GM19455 (cell line): ENCODE measurements around the gene ERLEC1.
A peak's percentile ranks its signal among the peaks of the same experiment; 100 is the strongest.
"Not testable (repeated sequence)": the region's sequence is repeated elsewhere in the genome, so short reads cannot be mapped to it uniquely, and the experiment has no call there.

Experiments used
- ATAC-seq: cut with Tn5 transposase; IDR thresholded peaks from one replicate; pipeline ENCODE4 v1.9.1; 2021; ENCODE audit not compliant: unreplicated experiment

ERLEC1 gene

GRCh38 chr2:53829273-53829979 lies 42.6 kb downstream of the ERLEC1 start:
- ATAC-seq: no peak

- ATAC-seq: not testable (repeated sequence)
These were observed 43.1 kb downstream of the ERLEC1 start for GRCh38 chr2:53829980-53830290.

GRCh38 chr2:53840580-53840979 lies 53.7 kb downstream of the ERLEC1 start:
- no peak for ATAC-seq

- ATAC-seq: not testable (repeated sequence)
These were observed 54.8 kb downstream of the ERLEC1 start for GRCh38 chr2:53841651-53842050.

GRCh38 chr2:53842891-53843290 lies 56.0 kb downstream of the ERLEC1 start:
- no peak for ATAC-seq

- no peak for ATAC-seq
These were observed 56.8 kb downstream of the ERLEC1 start for GRCh38 chr2:53843595-53843994.

- ATAC-seq: no peak
These were observed 61.2 kb downstream of the ERLEC1 start for GRCh38 chr2:53848062-53848461.

GRCh38 chr2:53851052-53851757 lies 64.4 kb downstream of the ERLEC1 start:
- not testable (repeated sequence) for ATAC-seq

GRCh38 chr2:53852532-53852931 lies 65.7 kb downstream of the ERLEC1 start:
- ATAC-seq: no peak

GRCh38 chr2:53854678-53855077 lies 67.8 kb downstream of the ERLEC1 start:
- peak; percentile 54 for ATAC-seq

GRCh38 chr2:53856272-53856671 lies 69.4 kb downstream of the ERLEC1 start:
- no peak for ATAC-seq

GRCh38 chr2:53859206-53860181 lies 72.7 kb downstream of the ERLEC1 start, which contains the start of gene GPR75:
Gene GPR75, minus strand, starts transcription at chr2:53859967. Its CDS starts 5,211 bp downstream, at chr2:53854756.
- ATAC-seq: no peak

GRCh38 chr2:53861824-53862223 lies 75.0 kb downstream of the ERLEC1 start:
- no peak for ATAC-seq

GRCh38 chr2:53863538-53864227 lies 76.8 kb downstream of the ERLEC1 start:
- ATAC-seq: no peak

- no peak for ATAC-seq
These were observed 78.4 kb downstream of the ERLEC1 start for GRCh38 chr2:53865264-53865663.

GRCh38 chr2:53865962-53866361 lies 79.1 kb downstream of the ERLEC1 start:
- ATAC-seq: no peak

GRCh38 chr2:53867169-53867568 lies 80.3 kb downstream of the ERLEC1 start:
- no peak for ATAC-seq

GRCh38 chr2:53867773-53868172 lies 80.9 kb downstream of the ERLEC1 start:
- no peak for ATAC-seq
